Measurements from ENCODE around the gene SUPT20H.

The SUPT20H gene

DNA sequence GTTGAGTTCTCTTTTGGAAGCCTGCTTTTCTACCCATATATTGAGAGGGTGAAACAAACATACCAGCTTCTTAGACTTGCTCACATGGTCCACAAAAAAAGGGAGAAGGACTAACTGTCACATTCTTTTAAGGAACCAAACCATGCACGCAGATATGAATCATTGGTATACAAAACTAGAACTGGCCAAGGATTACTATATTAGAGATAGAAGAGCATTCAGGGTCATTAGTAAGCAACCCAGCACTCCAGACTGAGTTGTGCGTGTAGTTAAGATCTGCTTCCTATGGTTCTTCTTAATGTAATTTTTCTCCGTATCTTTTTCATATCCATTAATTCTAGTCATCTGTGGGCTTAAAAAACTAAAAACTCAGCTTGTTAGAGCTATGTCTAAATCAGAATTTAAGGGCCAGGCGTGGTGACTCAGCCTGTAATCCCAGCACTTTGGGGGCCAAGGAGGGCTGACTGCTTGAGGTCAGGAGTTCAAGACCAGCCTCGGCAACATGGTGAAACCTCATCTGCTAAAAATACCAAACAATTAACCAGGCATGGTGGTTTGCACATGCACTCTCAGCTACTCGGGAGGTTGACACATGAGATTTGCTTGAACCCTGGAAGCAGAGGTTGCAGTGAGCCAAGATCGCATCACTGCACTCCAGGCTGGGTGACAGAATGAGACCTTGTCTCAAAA, 80.0 kb downstream of the SUPT20H start:
- peak; percentile 63 for ATAC-seq

GRCh38 chr13:36975172-36975571, 84.3 kb downstream of the SUPT20H start:
- TF ChIP-seq, protein P1, sequence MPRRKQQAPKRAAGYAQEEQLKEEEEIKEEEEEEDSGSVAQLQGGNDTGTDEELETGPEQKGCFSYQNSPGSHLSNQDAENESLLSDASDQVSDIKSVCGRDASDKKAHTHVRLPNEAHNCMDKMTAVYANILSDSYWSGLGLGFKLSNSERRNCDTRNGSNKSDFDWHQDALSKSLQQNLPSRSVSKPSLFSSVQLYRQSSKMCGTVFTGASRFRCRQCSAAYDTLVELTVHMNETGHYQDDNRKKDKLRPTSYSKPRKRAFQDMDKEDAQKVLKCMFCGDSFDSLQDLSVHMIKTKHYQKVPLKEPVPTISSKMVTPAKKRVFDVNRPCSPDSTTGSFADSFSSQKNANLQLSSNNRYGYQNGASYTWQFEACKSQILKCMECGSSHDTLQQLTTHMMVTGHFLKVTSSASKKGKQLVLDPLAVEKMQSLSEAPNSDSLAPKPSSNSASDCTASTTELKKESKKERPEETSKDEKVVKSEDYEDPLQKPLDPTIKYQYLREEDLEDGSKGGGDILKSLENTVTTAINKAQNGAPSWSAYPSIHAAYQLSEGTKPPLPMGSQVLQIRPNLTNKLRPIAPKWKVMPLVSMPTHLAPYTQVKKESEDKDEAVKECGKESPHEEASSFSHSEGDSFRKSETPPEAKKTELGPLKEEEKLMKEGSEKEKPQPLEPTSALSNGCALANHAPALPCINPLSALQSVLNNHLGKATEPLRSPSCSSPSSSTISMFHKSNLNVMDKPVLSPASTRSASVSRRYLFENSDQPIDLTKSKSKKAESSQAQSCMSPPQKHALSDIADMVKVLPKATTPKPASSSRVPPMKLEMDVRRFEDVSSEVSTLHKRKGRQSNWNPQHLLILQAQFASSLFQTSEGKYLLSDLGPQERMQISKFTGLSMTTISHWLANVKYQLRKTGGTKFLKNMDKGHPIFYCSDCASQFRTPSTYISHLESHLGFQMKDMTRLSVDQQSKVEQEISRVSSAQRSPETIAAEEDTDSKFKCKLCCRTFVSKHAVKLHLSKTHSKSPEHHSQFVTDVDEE (CRISPR knock-in tag; IDR thresholded peaks at IDR 0.05): no peak
- TF ChIP-seq ESRRG (CRISPR knock-in tag; IDR thresholded peaks at IDR 0.05) (no peak), ISL1 (CRISPR knock-in tag; IDR thresholded peaks at IDR 0.05) (no peak)
- no peak for ATAC-seq

More for the DNA sequence above, 80.0 kb downstream of the SUPT20H start:
- TF ChIP-seq ZFP30 (CRISPR knock-in tag; IDR thresholded peaks at IDR 0.05) (no peak), ISL1 (CRISPR knock-in tag; IDR thresholded peaks at IDR 0.05) (peak; percentile 52)

GRCh38 chr13:36973621-36974295, 85.7 kb downstream of the SUPT20H start:
- ATAC-seq: no peak

GRCh38 chr13:36973009-36973408, 86.5 kb downstream of the SUPT20H start:
- TF ChIP-seq, protein P2, sequence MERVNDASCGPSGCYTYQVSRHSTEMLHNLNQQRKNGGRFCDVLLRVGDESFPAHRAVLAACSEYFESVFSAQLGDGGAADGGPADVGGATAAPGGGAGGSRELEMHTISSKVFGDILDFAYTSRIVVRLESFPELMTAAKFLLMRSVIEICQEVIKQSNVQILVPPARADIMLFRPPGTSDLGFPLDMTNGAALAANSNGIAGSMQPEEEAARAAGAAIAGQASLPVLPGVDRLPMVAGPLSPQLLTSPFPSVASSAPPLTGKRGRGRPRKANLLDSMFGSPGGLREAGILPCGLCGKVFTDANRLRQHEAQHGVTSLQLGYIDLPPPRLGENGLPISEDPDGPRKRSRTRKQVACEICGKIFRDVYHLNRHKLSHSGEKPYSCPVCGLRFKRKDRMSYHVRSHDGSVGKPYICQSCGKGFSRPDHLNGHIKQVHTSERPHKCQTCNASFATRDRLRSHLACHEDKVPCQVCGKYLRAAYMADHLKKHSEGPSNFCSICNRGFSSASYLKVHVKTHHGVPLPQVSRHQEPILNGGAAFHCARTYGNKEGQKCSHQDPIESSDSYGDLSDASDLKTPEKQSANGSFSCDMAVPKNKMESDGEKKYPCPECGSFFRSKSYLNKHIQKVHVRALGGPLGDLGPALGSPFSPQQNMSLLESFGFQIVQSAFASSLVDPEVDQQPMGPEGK (CRISPR knock-in tag; IDR thresholded peaks at IDR 0.05; ENCODE audit: borderline replicate concordance): no peak
- TF ChIP-seq ZNF565 (CRISPR knock-in tag; conservative IDR thresholded peaks at IDR 0.05; ENCODE audit: low read depth) (no peak), POU6F1 (CRISPR knock-in tag; IDR thresholded peaks at IDR 0.05; ENCODE audit: borderline replicate concordance, low read depth) (no peak), CREB5 (CRISPR knock-in tag; IDR thresholded peaks at IDR 0.05; ENCODE audit: low read depth) (no peak), ZFP3 (CRISPR knock-in tag; IDR thresholded peaks at IDR 0.05) (no peak), ARNTL (CRISPR knock-in tag; IDR thresholded peaks at IDR 0.05; ENCODE audit: borderline replicate concordance, low read depth) (no peak), CSDC2 (CRISPR knock-in tag; IDR thresholded peaks at IDR 0.05) (no peak), ZNF8 (CRISPR knock-in tag; IDR thresholded peaks at IDR 0.05) (no peak), PPARA (CRISPR knock-in tag; IDR thresholded peaks at IDR 0.05; ENCODE audit: borderline replicate concordance) (no peak), BACH2 (CRISPR knock-in tag; IDR thresholded peaks at IDR 0.05; ENCODE audit: borderline replicate concordance) (no peak), GLIS3 (CRISPR knock-in tag; IDR thresholded peaks at IDR 0.05) (no peak), ZFP30 (CRISPR knock-in tag; IDR thresholded peaks at IDR 0.05) (no peak), CSRNP3 (CRISPR knock-in tag; IDR thresholded peaks at IDR 0.05) (no peak)
- TF ChIP-seq, protein P1 (CRISPR knock-in tag; IDR thresholded peaks at IDR 0.05): no peak
- no peak for ATAC-seq

More at GRCh38 chr13:36973621-36974295, 85.7 kb downstream of the SUPT20H start:
- TF ChIP-seq CREB5 (CRISPR knock-in tag; IDR thresholded peaks at IDR 0.05; ENCODE audit: low read depth): no peak

Data from SK-N-SH treated with all-trans-retinoic acid at 6 μM for 48 hours (cell line).